ENCODE measurements around the gene TAOK1. TPM values are rescaled to one million over a fixed set of nuclear protein-coding genes. Genes with fewer than 3 reads are reported as not detected.

Gene TAOK1
- total and polyA plus RNA-seq, 8 donors, result 5.4 to 31.8 (median 16.8) TPM

DNA sequence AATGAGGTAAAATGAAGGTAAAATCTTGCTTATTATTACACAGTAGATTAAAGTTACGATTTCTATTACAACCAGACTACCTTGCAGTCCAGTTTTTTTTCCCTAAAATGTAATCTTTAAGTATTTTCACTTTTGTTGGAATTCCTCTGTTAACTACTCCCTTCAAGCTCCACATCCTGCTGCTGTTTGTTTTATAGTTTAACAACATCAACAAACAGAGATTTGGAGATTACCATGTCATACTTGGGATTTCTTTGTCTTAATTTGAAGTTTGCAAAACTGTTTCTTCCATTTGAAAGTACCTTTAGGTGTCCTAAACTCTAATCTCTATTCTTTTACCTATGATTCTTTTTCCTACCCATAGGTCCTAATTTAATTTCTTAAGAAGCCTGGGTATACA, 93.3 kb downstream of the TAOK1 start:
- intact Hi-C loops (cut with DNase I), result no loop called here
- 90% methylated on average over 1 of the region's 1 CpG for WGBS, 2 donors

GRCh38 chr17:29495011-29495410, 104.8 kb downstream of the TAOK1 start:
- 96 to 100% methylated on average over 1 of the region's 1 CpG for WGBS, 2 donors
- ATAC-seq (no peak), FAIRE-seq (no peak), DNase-seq (no peak)
- H3K4me3 ChIP-seq, result no peak overlapping the region
- H3K9me3 ChIP-seq, result no peaks in the 10 kb centered on the region
- no peak overlapping the region for H3K27ac ChIP-seq
- TF ChIP-seq, protein P1, sequence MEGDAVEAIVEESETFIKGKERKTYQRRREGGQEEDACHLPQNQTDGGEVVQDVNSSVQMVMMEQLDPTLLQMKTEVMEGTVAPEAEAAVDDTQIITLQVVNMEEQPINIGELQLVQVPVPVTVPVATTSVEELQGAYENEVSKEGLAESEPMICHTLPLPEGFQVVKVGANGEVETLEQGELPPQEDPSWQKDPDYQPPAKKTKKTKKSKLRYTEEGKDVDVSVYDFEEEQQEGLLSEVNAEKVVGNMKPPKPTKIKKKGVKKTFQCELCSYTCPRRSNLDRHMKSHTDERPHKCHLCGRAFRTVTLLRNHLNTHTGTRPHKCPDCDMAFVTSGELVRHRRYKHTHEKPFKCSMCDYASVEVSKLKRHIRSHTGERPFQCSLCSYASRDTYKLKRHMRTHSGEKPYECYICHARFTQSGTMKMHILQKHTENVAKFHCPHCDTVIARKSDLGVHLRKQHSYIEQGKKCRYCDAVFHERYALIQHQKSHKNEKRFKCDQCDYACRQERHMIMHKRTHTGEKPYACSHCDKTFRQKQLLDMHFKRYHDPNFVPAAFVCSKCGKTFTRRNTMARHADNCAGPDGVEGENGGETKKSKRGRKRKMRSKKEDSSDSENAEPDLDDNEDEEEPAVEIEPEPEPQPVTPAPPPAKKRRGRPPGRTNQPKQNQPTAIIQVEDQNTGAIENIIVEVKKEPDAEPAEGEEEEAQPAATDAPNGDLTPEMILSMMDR (IDR thresholded peaks at IDR 0.05), result no peak
- peaks cover 0 to 19% (median under 1%) of the 10 kb centered on the region in 3 donors for H3K36me3 ChIP-seq
- no peaks in the 10 kb centered on the region for H3K4me1 ChIP-seq
- intact Hi-C loops (cut with DNase I), result no loop called here
- H3K27me3 ChIP-seq, result no peaks in the 10 kb centered on the region

More for the DNA sequence above, 93.3 kb downstream of the TAOK1 start:
- DNase-seq, result no peak
- Histone ChIP-seq H3K4me1 (no peaks in the 10 kb centered on the region), H3K36me3 (peaks cover 0 to 6% (median 0%) of the 10 kb centered on the region in 3 donors), H3K27me3 (no peaks in the 10 kb centered on the region), H3K9me3 (no peaks in the 10 kb centered on the region), H3K27ac (no peak overlapping the region), H3K4me3 (no peak overlapping the region)
- no peak for ATAC-seq
- TF ChIP-seq, protein P1 (IDR thresholded peaks at IDR 0.05), result no peak
- no peak for FAIRE-seq

DNA sequence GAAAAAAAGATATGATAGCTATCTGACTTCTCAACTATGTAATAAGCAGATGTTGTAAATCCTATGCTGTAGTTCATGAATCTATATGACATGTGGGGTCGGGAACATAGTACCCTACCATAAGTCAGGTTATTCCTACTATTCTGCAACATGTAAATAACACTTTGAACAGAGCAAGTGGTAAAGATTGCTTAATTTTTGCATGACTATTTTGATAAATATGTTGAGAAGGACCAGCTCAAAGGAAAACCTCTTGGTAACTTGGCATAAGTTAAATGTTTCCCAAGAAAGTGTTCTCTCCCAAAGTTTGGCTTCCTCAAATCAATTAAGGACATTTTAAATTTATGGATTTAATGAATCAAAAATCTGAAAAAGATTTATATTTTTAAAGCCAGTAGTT, 114.5 kb downstream of the TAOK1 start:
- TF ChIP-seq, protein P1 (IDR thresholded peaks at IDR 0.05), result no peak
- intact Hi-C loops (cut with DNase I), result no loop called here
- Histone ChIP-seq H3K4me1 (no peaks in the 10 kb centered on the region), H3K36me3 (peaks cover 0 to 28% (median 3%) of the 10 kb centered on the region in 3 donors), H3K4me3 (no peak overlapping the region), H3K27me3 (no peaks in the 10 kb centered on the region), H3K27ac (no peak overlapping the region), H3K9me3 (no peaks in the 10 kb centered on the region)
- 90 to 100% methylated on average over 1 of the region's 1 CpG for WGBS, 2 donors
- FAIRE-seq (no peak), DNase-seq (no peak), ATAC-seq (no peak)

GRCh38 chr17:29505836-29506235, 115.7 kb downstream of the TAOK1 start:
- Histone ChIP-seq H3K36me3 (peaks cover 0 to 28% (median 0%) of the 10 kb centered on the region in 3 donors), H3K27me3 (no peaks in the 10 kb centered on the region), H3K4me1 (no peaks in the 10 kb centered on the region), H3K27ac (no peak overlapping the region), H3K4me3 (no peak overlapping the region), H3K9me3 (no peaks in the 10 kb centered on the region)
- no peak for ATAC-seq
- intact Hi-C loops (cut with DNase I), result no loop called here
- DNase-seq, result no peak
- 59 to 65% methylated on average over 4 of the region's 4 CpGs for WGBS, 2 donors
- TF ChIP-seq, protein P1 (IDR thresholded peaks at IDR 0.05), result no peak
- no peak for FAIRE-seq

DNA sequence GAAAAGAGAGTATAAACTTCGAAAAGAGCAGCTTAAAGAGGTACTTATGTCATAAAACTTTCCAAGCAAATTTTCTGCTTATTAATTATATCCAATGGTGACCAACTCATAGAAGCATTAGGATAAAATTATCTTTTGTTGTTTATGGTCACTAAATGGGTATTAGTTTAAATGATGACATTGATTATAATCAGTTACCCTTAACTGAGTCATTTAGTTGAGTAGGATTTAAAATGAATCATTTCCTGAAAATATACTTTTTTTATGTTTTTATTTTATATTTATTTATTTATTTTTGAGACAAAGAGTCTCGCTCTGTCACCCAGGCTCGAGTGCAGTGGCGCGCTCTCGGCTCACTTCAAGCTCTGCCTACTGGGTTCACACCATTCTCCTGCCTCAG, 120.8 kb downstream of the TAOK1 start:
- FAIRE-seq, result no peak
- Histone ChIP-seq H3K4me1 (no peaks in the 10 kb centered on the region), H3K27ac (no peak overlapping the region), H3K36me3 (peaks cover 0 to 14% (median 4%) of the 10 kb centered on the region in 3 donors), H3K4me3 (no peak overlapping the region), H3K9me3 (no peaks in the 10 kb centered on the region), H3K27me3 (no peaks in the 10 kb centered on the region)
- TF ChIP-seq, protein P1 (IDR thresholded peaks at IDR 0.05), result no peak
- intact Hi-C loops (cut with DNase I), result no loop called here
- WGBS, 2 donors, result 96 to 98% methylated on average over 6 of the region's 6 CpGs
- no peak for DNase-seq
- ATAC-seq, result no peak

Measured in pancreas (tissue), 10 donors.